ENCODE data around the gene PI4K2B. TPM values are rescaled to one million over a fixed set of nuclear protein-coding genes. Genes with fewer than 3 reads are reported as not detected.

The PI4K2B gene
- total RNA-seq (10 to 100 TPM; 11.6 to 16.6 (median 14.6) TPM), total RNA-seq (30.3 to 117 (median 50.7) reads per million in 29 experiments)
- total RNA-seq (2013), result 22.0 TPM

GRCh38 chr4:25233737-25234389 is at the start of gene PI4K2B:
Gene PI4K2B, plus strand, starts transcription at chr4:25234033. Its CDS starts 131 bp downstream, at chr4:25234164.
- Mint-ChIP-seq H3K36me3 (peaks cover 21% of the 10 kb centered on the region), H3K4me3 (peak within 1 kb of the TSS; percentile 86 to 95 (median 90)), H3K9me3 (peaks cover 2 to 9% (median 6%) of the 10 kb centered on the region in 3 donors), H3K27ac (peak within 1 kb of the TSS; percentile 94 to 98), H3K4me1 (peaks cover 43 to 49% (median 45%) of the 10 kb centered on the region in 3 donors), H3K27me3 (no peaks in the 10 kb centered on the region)
- Histone ChIP-seq H3K36me3 (ENCODE audit: control insufficient read depth in 2 of 2, extremely low read depth in 1 of 2, insufficient read depth in 1 of 2, low read length in 1 of 2) (no peaks in the 10 kb centered on the region), H3K9me3 (no peaks in the 10 kb centered on the region), H3K4me3 (ENCODE audit: control insufficient read depth in 1 of 2, extremely low read depth in 1 of 2, low read length in 1 of 2) (peak within 1 kb of the TSS; percentile 91 to 93), H3K27ac (ENCODE audit: low read length) (peak within 1 kb of the TSS; percentile 88), H3K27me3 (replicated peaks in 1 of 2; ENCODE audit: control insufficient read depth in 2 of 2, extremely low read depth in 1 of 2, insufficient read depth in 2 of 2, low read length in 1 of 2) (no peaks in the 10 kb centered on the region), H3K4me1 (ENCODE audit: control insufficient read depth in 1 of 2, extremely low read depth in 1 of 2, insufficient read depth in 2 of 2, low read length in 2 of 2) (peaks cover 11 to 21% of the 10 kb centered on the region in 2 experiments)
- POLR2A ChIA-PET, result interaction anchor here in 1 of 2 donors (0.5 to 1.8 kb wide), 6 partner anchors 10 to 617 kb away, joined by 3 to 9 read pairs (median 4); partner anchors contain the start of genes SEPSECS and ZCCHC4
- CTCF ChIA-PET, result interaction anchor here (0.5 to 4.9 kb wide), 14 partner anchors 18 to 1723 kb away, joined by 3 to 59 read pairs (median 5); partner anchors contain the start of genes ZCCHC4 (in 2 of the 2), ANAPC4 (in 1 of the 2), SEPSECS (in 1 of the 2) and TBC1D19 (in 1 of the 2)
- peak; percentile 81 to 88 (median 86) for ATAC-seq (replicated peaks in 1 of 4)
- DNase-seq, result peak; percentile 80 to 97 (median 89)
- under 1% methylated on average over 68 of the region's 72 CpGs for WGBS (ENCODE audit: insufficient coverage)

- H3K4me3 Mint-ChIP-seq, result no peak overlapping the region
- POLR2A ChIA-PET, result no interaction called here
- no peak for DNase-seq
- Histone ChIP-seq H3K4me1 (ENCODE audit: control insufficient read depth in 1 of 2, extremely low read depth in 1 of 2, insufficient read depth in 2 of 2, low read length in 2 of 2) (peaks cover under 1 to 2% of the 10 kb centered on the region in 2 experiments), H3K9me3 (no peaks in the 10 kb centered on the region), H3K4me3 (ENCODE audit: control insufficient read depth in 1 of 2, extremely low read depth in 1 of 2, low read length in 1 of 2) (no peak overlapping the region), H3K27ac (ENCODE audit: low read length) (no peak overlapping the region), H3K27me3 (replicated peaks in 1 of 2; ENCODE audit: control insufficient read depth in 2 of 2, extremely low read depth in 1 of 2, insufficient read depth in 2 of 2, low read length in 1 of 2) (no peaks in the 10 kb centered on the region), H3K36me3 (ENCODE audit: control insufficient read depth in 2 of 2, extremely low read depth in 1 of 2, insufficient read depth in 1 of 2, low read length in 1 of 2) (no peaks in the 10 kb centered on the region)
- CTCF ChIA-PET, result interaction anchor here in 1 of 2 donors (0.5 kb wide), 1 partner anchor 97 kb away, joined by 4 read pairs; no protein-coding TSS in a partner anchor
- no peaks in the 10 kb centered on the region for H3K9me3 Mint-ChIP-seq
- peaks cover 9% of the 10 kb centered on the region for H3K36me3 Mint-ChIP-seq
- H3K27ac Mint-ChIP-seq, result no peak overlapping the region
- no peak for ATAC-seq (replicated peaks in 1 of 4)
- 100% methylated on average over 2 of the region's 4 CpGs for WGBS (ENCODE audit: insufficient coverage)
- no peaks in the 10 kb centered on the region for H3K27me3 Mint-ChIP-seq
- peaks cover 12 to 30% (median 18%) of the 10 kb centered on the region in 3 donors for H3K4me1 Mint-ChIP-seq
These were observed 49.8 kb upstream of the PI4K2B start for GRCh38 chr4:25184056-25184455.

GRCh38 chr4:25190407-25190806 is 43.4 kb upstream of the PI4K2B start:
- no peak overlapping the region for H3K27ac ChIP-seq (ENCODE audit: low read length)
- ChIA-PET CTCF (no interaction called here), POLR2A (no interaction called here)
- H3K4me1 ChIP-seq (ENCODE audit: control insufficient read depth in 1 of 2, extremely low read depth in 1 of 2, insufficient read depth in 2 of 2, low read length in 2 of 2), result no peaks in the 10 kb centered on the region
- DNase-seq (no peak), ATAC-seq (replicated peaks in 1 of 4) (no peak)
- Mint-ChIP-seq H3K27ac (no peak overlapping the region), H3K9me3 (no peaks in the 10 kb centered on the region), H3K4me1 (peaks cover 0 to 12% (median 8%) of the 10 kb centered on the region in 3 donors), H3K36me3 (peaks cover 3% of the 10 kb centered on the region), H3K4me3 (no peak overlapping the region), H3K27me3 (no peaks in the 10 kb centered on the region)
- WGBS (ENCODE audit: insufficient coverage), result 70% methylated on average over 2 of the region's 2 CpGs
- no peak overlapping the region for H3K4me3 ChIP-seq (ENCODE audit: control insufficient read depth in 1 of 2, extremely low read depth in 1 of 2, low read length in 1 of 2)
- H3K27me3 ChIP-seq (replicated peaks in 1 of 2; ENCODE audit: control insufficient read depth in 2 of 2, extremely low read depth in 1 of 2, insufficient read depth in 2 of 2, low read length in 1 of 2), result no peaks in the 10 kb centered on the region
- H3K36me3 ChIP-seq (ENCODE audit: control insufficient read depth in 2 of 2, extremely low read depth in 1 of 2, insufficient read depth in 1 of 2, low read length in 1 of 2), result no peaks in the 10 kb centered on the region
- no peaks in the 10 kb centered on the region for H3K9me3 ChIP-seq

GRCh38 chr4:25198713-25199112 is 35.1 kb upstream of the PI4K2B start:
- ATAC-seq (replicated peaks in 1 of 4), result no peak
- no peak for DNase-seq
- WGBS (ENCODE audit: insufficient coverage), result no CpG with 5 or more reads among the region's 2 CpGs
- Histone ChIP-seq H3K9me3 (no peaks in the 10 kb centered on the region), H3K4me3 (ENCODE audit: control insufficient read depth in 1 of 2, extremely low read depth in 1 of 2, low read length in 1 of 2) (no peak overlapping the region), H3K36me3 (ENCODE audit: control insufficient read depth in 2 of 2, extremely low read depth in 1 of 2, insufficient read depth in 1 of 2, low read length in 1 of 2) (peaks cover 0 to 9% of the 10 kb centered on the region in 2 donors), H3K27me3 (replicated peaks in 1 of 2; ENCODE audit: control insufficient read depth in 2 of 2, extremely low read depth in 1 of 2, insufficient read depth in 2 of 2, low read length in 1 of 2) (no peaks in the 10 kb centered on the region), H3K4me1 (ENCODE audit: control insufficient read depth in 1 of 2, extremely low read depth in 1 of 2, insufficient read depth in 2 of 2, low read length in 2 of 2) (no peaks in the 10 kb centered on the region), H3K27ac (ENCODE audit: low read length) (no peak overlapping the region)
- Mint-ChIP-seq H3K9me3 (peaks cover 0 to 8% (median 5%) of the 10 kb centered on the region in 3 donors), H3K36me3 (peaks cover 39% of the 10 kb centered on the region), H3K27me3 (no peaks in the 10 kb centered on the region), H3K27ac (no peak overlapping the region), H3K4me3 (no peak overlapping the region), H3K4me1 (peaks cover 0 to 9% (median 7%) of the 10 kb centered on the region in 3 donors)
- ChIA-PET CTCF (no interaction called here), POLR2A (no interaction called here)

- Mint-ChIP-seq H3K27ac (no peak overlapping the region), H3K9me3 (peaks cover 5 to 29% (median 24%) of the 10 kb centered on the region in 3 donors), H3K4me1 (no peaks in the 10 kb centered on the region), H3K27me3 (no peaks in the 10 kb centered on the region), H3K36me3 (peaks cover 3% of the 10 kb centered on the region), H3K4me3 (no peak overlapping the region)
- H3K4me1 ChIP-seq (ENCODE audit: control insufficient read depth in 1 of 2, extremely low read depth in 1 of 2, insufficient read depth in 2 of 2, low read length in 2 of 2), result no peaks in the 10 kb centered on the region
- H3K4me3 ChIP-seq (ENCODE audit: control insufficient read depth in 1 of 2, extremely low read depth in 1 of 2, low read length in 1 of 2), result no peak overlapping the region
- peaks cover 2% of the 10 kb centered on the region for H3K9me3 ChIP-seq
- ChIA-PET CTCF (no interaction called here), POLR2A (no interaction called here)
- DNase-seq, result no peak
- WGBS (ENCODE audit: insufficient coverage), result no CpG with 5 or more reads among the region's 1 CpG
- no peaks in the 10 kb centered on the region for H3K36me3 ChIP-seq (ENCODE audit: control insufficient read depth in 2 of 2, extremely low read depth in 1 of 2, insufficient read depth in 1 of 2, low read length in 1 of 2)
- H3K27me3 ChIP-seq (replicated peaks in 1 of 2; ENCODE audit: control insufficient read depth in 2 of 2, extremely low read depth in 1 of 2, insufficient read depth in 2 of 2, low read length in 1 of 2), result no peaks in the 10 kb centered on the region
- ATAC-seq (replicated peaks in 1 of 4), result no peak
- no peak overlapping the region for H3K27ac ChIP-seq (ENCODE audit: low read length)
These were observed 25.8 kb upstream of the PI4K2B start for GRCh38 chr4:25207997-25208396.

GRCh38 chr4:25209702-25210101 is 24.1 kb upstream of the PI4K2B start:
- no CpG with 5 or more reads among the region's 1 CpG for WGBS (ENCODE audit: insufficient coverage)

More at GRCh38 chr4:25209702-25210101, 24.1 kb upstream of the PI4K2B start:
- ChIA-PET CTCF (no interaction called here), POLR2A (interaction anchor here in 1 of 2 donors (0.6 kb wide), 1 partner anchor 65 kb away, joined by 5 read pairs; no protein-coding TSS in a partner anchor)
- no peaks in the 10 kb centered on the region for H3K27me3 ChIP-seq (replicated peaks in 1 of 2; ENCODE audit: control insufficient read depth in 2 of 2, extremely low read depth in 1 of 2, insufficient read depth in 2 of 2, low read length in 1 of 2)
- no peaks in the 10 kb centered on the region for H3K36me3 ChIP-seq (ENCODE audit: control insufficient read depth in 2 of 2, extremely low read depth in 1 of 2, insufficient read depth in 1 of 2, low read length in 1 of 2)
- peaks cover 7 to 30% (median 30%) of the 10 kb centered on the region in 3 donors for H3K9me3 Mint-ChIP-seq
- peaks cover 2% of the 10 kb centered on the region for H3K9me3 ChIP-seq
- H3K4me1 ChIP-seq (ENCODE audit: control insufficient read depth in 1 of 2, extremely low read depth in 1 of 2, insufficient read depth in 2 of 2, low read length in 2 of 2), result no peaks in the 10 kb centered on the region
- no peak overlapping the region for H3K4me3 Mint-ChIP-seq
- peaks cover 3% of the 10 kb centered on the region for H3K36me3 Mint-ChIP-seq
- no peaks in the 10 kb centered on the region for H3K4me1 Mint-ChIP-seq
- H3K4me3 ChIP-seq (ENCODE audit: control insufficient read depth in 1 of 2, extremely low read depth in 1 of 2, low read length in 1 of 2), result no peak overlapping the region
- DNase-seq (no peak), ATAC-seq (replicated peaks in 1 of 4) (no peak)
- no peak overlapping the region for H3K27ac ChIP-seq (ENCODE audit: low read length)
- no peaks in the 10 kb centered on the region for H3K27me3 Mint-ChIP-seq
- H3K27ac Mint-ChIP-seq, result no peak overlapping the region
